Esophagus muscularis mucosa (tissue), 4 donors: ENCODE data around the gene PIK3R3. TPM values are rescaled to one million over a fixed set of nuclear protein-coding genes. Genes with fewer than 3 reads are reported as not detected.
A peak's percentile ranks its signal among the peaks of the same experiment; 100 is the strongest.

Experiments used
- DNase-seq: peaks from one replicate; pipeline ENCODE4 v3.0.0-alpha.2; 2017; ENCODE audit errors: extremely low spot score
- H3K27ac ChIP-seq, 4 donors: fragments of 200-600 bp; sonication (generic); replicated peaks in 1 of 4; 1 replicate in 3 of 4; 2 replicates in 1 of 4; pipeline ENCODE4 v1.5.1; 2016 to 2019; ENCODE audit warnings: mild to moderate bottlenecking in 1 of 4
- H3K27me3 ChIP-seq, 4 donors: fragments of 200-600 bp; sonication (generic); one replicate each; pipeline versions ENCODE4 v1.5.1 to v1.6.0; 2016 to 2019
- H3K36me3 ChIP-seq, 4 donors: fragments of 200-600 bp; sonication (generic); one replicate each; pipeline ENCODE4 v1.5.1; 2016 to 2019
- H3K4me1 ChIP-seq, 4 donors: fragments of 200-600 bp; sonication (generic); one replicate each; pipeline ENCODE4 v1.5.1; 2016 to 2019
- H3K4me3 ChIP-seq, 4 donors: fragments of 200-600 bp; sonication (generic); 1 replicate in 2 of 4; 2 replicates in 2 of 4; pipeline ENCODE4 v1.5.1; 2016 to 2019; ENCODE audit warnings: mild to moderate bottlenecking in 4 of 4, moderate library complexity in 1 of 4
- H3K9me3 ChIP-seq, 4 donors: fragments of 200-600 bp; sonication (generic); 1 replicate in 3 of 4; 2 replicates in 1 of 4; pipeline ENCODE4 v1.5.1; 2016 to 2019
- EP300 ChIP-seq: sonication (generic); formaldehyde crosslinking; IDR thresholded peaks from one replicate; pipeline ENCODE4 v1.6.1; 2017; ENCODE audit warnings: antibody characterized with exemption
- POLR2A ChIP-seq: fragments of 450-650 bp; IDR thresholded peaks from one replicate; pipeline ENCODE4 v1.6.1; 2017; ENCODE audit warnings: antibody characterized with exemption, moderate library complexity, mild to moderate bottlenecking, low read depth
- POLR2AphosphoS5 ChIP-seq, 2 donors: sonication (generic); formaldehyde crosslinking; IDR thresholded peaks; one replicate each; pipeline ENCODE4 v1.6.1; 2017; ENCODE audit warnings: antibody characterized with exemption in 2 of 2
- WGBS: methylation state at CpG from one replicate; pipeline ENCODE4 v1.1.5; 2018; 5-methylcytosine and 5-hydroxymethylcytosine counted together
- intact Hi-C: fragments of 100-400 bp; cut with DNase I; formaldehyde crosslinking; loops from one replicate; pipeline ENCODE4 v1.15.1; 2023
- total RNA-seq, 4 donors: library from RNA; depleted of rRNA; stranded (reverse); fragments of >200 nt; gene quantifications; one replicate each; pipeline versions ENCODE4 v1.1.0 to v1.2.1, GENCODE V29; 2016
- TF ChIP-seq, protein P1 (sequence below), 3 experiments: fragments of 200-600 bp in 2 of 3; fragments of 450-650 bp in 1 of 3; sonication (generic) in 2 of 3; IDR thresholded peaks; one replicate each; pipeline ENCODE4 v1.5.1; 2017 to 2019; ENCODE audit warnings: antibody characterized with exemption in 3 of 3, mild to moderate bottlenecking in 2 of 3, moderate library complexity in 1 of 3

Gene PIK3R3
- total RNA-seq, 4 donors from 2014 or later: 13.7 to 34.3 (median 21.4) TPM

DNA sequence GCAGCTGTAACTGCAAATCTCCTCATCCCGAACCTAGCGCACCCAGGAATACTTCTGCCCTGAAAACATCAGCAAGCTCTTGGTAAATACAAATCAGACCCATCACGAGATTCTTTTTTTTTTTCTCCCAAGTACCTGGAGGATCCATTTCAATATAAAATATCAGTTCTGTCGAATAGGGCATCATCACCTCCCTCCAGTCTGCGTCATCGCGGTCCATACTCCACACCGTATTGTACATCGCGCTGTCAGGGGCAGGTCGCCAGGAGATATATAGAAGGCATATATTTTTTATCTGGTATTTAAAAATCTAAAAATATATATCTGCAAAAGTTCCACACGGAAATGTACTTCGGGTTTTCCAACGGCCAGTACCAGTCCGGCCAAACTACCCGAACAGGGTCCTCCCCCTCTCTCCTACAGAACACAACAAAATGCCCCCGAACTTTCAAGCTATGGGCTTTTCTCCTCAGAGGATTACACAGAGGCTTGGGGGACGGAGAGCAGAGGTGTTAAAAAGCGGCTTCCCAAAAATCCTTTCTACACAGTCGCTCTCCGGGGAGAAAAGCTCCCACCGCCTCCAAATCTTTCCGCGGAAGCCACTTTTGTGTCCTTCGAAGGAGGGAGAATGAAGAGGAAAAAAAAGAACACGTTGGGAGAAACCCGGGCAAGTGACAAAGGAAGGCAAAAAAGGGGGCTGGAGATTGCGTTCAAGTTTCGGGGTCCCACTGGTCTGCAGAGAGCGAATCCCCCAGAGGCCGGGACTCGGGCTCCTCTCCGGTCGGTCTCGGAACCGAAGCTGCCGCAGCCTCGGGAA is 509 bp downstream of the PIK3R3 start:
- 1% methylated on average over 38 of the region's 38 CpGs for WGBS
- DNase-seq: no peak
- peaks cover 26 to 51% (median 35%) of the 10 kb centered on the region in 4 donors for H3K4me1 ChIP-seq

DNA sequence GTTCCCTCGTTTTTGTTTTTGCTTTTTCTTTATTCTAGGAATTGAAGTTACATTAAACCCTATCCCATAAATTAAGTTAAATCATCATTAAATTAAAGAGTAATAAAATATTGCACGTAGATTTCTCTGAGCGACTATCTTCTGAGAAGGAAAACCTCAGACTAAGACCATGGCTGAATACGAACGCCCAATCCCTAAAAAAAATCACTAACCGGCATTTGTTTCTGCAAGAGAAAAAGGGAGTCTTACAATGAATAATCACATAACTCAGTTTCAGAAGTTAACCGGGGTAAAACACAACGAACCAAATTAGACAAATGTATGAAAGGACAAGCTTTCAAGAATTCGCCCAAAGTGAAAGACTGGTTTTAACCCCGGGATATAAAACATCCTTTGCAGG is 1.3 kb downstream of the PIK3R3 start:
- TF ChIP-seq, protein P1, sequence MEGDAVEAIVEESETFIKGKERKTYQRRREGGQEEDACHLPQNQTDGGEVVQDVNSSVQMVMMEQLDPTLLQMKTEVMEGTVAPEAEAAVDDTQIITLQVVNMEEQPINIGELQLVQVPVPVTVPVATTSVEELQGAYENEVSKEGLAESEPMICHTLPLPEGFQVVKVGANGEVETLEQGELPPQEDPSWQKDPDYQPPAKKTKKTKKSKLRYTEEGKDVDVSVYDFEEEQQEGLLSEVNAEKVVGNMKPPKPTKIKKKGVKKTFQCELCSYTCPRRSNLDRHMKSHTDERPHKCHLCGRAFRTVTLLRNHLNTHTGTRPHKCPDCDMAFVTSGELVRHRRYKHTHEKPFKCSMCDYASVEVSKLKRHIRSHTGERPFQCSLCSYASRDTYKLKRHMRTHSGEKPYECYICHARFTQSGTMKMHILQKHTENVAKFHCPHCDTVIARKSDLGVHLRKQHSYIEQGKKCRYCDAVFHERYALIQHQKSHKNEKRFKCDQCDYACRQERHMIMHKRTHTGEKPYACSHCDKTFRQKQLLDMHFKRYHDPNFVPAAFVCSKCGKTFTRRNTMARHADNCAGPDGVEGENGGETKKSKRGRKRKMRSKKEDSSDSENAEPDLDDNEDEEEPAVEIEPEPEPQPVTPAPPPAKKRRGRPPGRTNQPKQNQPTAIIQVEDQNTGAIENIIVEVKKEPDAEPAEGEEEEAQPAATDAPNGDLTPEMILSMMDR (IDR thresholded peaks at IDR 0.05): no peak
- TF ChIP-seq EP300 (no peak), POLR2A (no peak), POLR2AphosphoS5 (IDR thresholded peaks at IDR 0.05) (no peak)
- DNase-seq: no peak
- H3K36me3 ChIP-seq: peaks cover 0 to under 1% (median 0%) of the 10 kb centered on the region in 4 donors
- peak overlapping the region; percentile 92 to 96 (median 94) for H3K27ac ChIP-seq
- no peaks in the 10 kb centered on the region for H3K9me3 ChIP-seq
- intact Hi-C loops: loop anchor here (5.0 kb wide), 1 partner anchor 46 kb away; the partner anchor contains the start of genes P3R3URF and TSPAN1
- no peaks in the 10 kb centered on the region for H3K27me3 ChIP-seq
- peak overlapping the region; percentile 63 to 79 (median 72) for H3K4me3 ChIP-seq
- peaks cover 26 to 49% (median 35%) of the 10 kb centered on the region in 4 donors for H3K4me1 ChIP-seq
- WGBS: 3% methylated on average over 10 of the region's 10 CpGs

More for the DNA sequence above, 509 bp downstream of the PIK3R3 start:
- peak overlapping the region; percentile 92 to 96 (median 94) for H3K27ac ChIP-seq
- intact Hi-C loops: loop anchor here (5.0 kb wide), 1 partner anchor 45 kb away; the partner anchor contains the start of genes P3R3URF and TSPAN1
- peak overlapping the region; percentile 63 to 79 (median 72) for H3K4me3 ChIP-seq
- TF ChIP-seq EP300 (no peak), POLR2A (no peak), POLR2AphosphoS5 (IDR thresholded peaks at IDR 0.05) (no peak)
- TF ChIP-seq, protein P1 (IDR thresholded peaks at IDR 0.05): no peak
- H3K27me3 ChIP-seq: no peaks in the 10 kb centered on the region
- H3K36me3 ChIP-seq: no peaks in the 10 kb centered on the region
- no peaks in the 10 kb centered on the region for H3K9me3 ChIP-seq

DNA sequence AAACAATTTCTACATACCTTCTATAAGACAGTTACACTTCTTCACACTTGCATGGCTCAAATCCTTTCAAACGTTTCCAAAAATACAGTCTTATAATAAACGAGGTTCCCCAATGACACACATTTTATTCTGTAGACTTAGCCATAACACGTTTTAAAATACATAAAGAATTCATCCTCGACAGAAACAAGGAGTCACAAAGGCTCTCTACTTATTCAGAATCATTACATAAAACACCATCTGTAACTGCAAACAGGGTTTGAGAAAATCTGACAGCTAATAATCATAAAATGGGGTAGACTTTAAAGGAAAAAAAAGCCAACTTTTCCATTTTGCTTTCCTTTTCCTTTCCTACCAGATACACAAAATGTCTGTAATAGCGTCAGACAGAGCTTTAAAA is 1.8 kb downstream of the PIK3R3 start:
- peak overlapping the region; percentile 63 to 79 (median 72) for H3K4me3 ChIP-seq
- TF ChIP-seq POLR2A: no peak
- no peak for TF ChIP-seq POLR2AphosphoS5 (IDR thresholded peaks at IDR 0.05)
- TF ChIP-seq EP300: no peak
- TF ChIP-seq, protein P1 (IDR thresholded peaks at IDR 0.05): no peak
- intact Hi-C loops: loop anchor here (5.0 kb wide), 1 partner anchor 47 kb away; the partner anchor contains the start of genes P3R3URF and TSPAN1
- 7% methylated on average over 5 of the region's 5 CpGs for WGBS
- H3K36me3 ChIP-seq: peaks cover 0 to 3% (median 0%) of the 10 kb centered on the region in 4 donors
- no peaks in the 10 kb centered on the region for H3K9me3 ChIP-seq
- peaks cover 23 to 44% (median 32%) of the 10 kb centered on the region in 4 donors for H3K4me1 ChIP-seq
- no peaks in the 10 kb centered on the region for H3K27me3 ChIP-seq
- DNase-seq: no peak
- peak overlapping the region; percentile 92 to 96 (median 94) for H3K27ac ChIP-seq

DNA sequence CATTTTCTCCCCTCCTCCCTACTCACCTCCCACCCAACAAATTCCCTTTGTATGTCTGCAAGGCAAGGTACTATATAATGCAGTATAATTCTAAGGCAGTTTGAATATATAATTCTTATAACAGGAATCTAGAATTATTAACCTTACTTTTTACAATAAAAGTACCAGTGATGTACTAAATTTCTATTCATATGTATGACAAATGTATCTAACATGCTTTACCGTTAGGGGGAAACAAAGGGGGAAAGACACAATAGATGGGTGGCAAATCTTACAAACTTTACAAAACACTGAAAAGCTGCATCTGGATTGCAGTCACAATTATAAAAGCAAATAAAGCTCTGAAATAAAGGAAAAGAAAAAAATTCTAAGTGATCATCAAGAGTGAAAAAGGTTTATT is 2.3 kb downstream of the PIK3R3 start:
- H3K4me1 ChIP-seq: peaks cover 18 to 40% (median 27%) of the 10 kb centered on the region in 4 donors
- H3K36me3 ChIP-seq: peaks cover 0 to 3% (median 0%) of the 10 kb centered on the region in 4 donors
- TF ChIP-seq, protein P1 (IDR thresholded peaks at IDR 0.05): no peak
- TF ChIP-seq POLR2A: no peak
- no peak for TF ChIP-seq POLR2AphosphoS5 (IDR thresholded peaks at IDR 0.05)
- no peak for TF ChIP-seq EP300
- WGBS: 32% methylated on average over 1 of the region's 1 CpG
- intact Hi-C loops: loop anchor here (5.0 kb wide), 1 partner anchor 47 kb away; the partner anchor contains the start of genes P3R3URF and TSPAN1
- peak overlapping the region in 3 of 4 donors; percentile 92 to 96 (median 93) for H3K27ac ChIP-seq
- no peak for DNase-seq
- no peaks in the 10 kb centered on the region for H3K27me3 ChIP-seq
- peak overlapping the region; percentile 63 to 79 (median 72) for H3K4me3 ChIP-seq
- H3K9me3 ChIP-seq: no peaks in the 10 kb centered on the region
